SU-DHL-6 (cell line): ENCODE data around the gene ARSB.

Experiments used
- EZH2phosphoT487 ChIP-seq: fragments of 200-600 bp; sonication (generic), shearing (Covaris generic); conservative IDR thresholded peaks from 2 replicates; pipeline ENCODE4 v1.6.1; 2018; ENCODE audit warnings: mild to moderate bottlenecking, antibody characterized with exemption, low read length, moderate library complexity, mixed read lengths
- TF ChIP-seq, protein P1 (sequence below): fragments of 200-600 bp; sonication (generic); IDR thresholded peaks from one replicate; pipeline ENCODE4 v1.5.1; 2017; ENCODE audit warnings: antibody characterized with exemption, mild to moderate bottlenecking, low read length, moderate library complexity; ENCODE audit not compliant: insufficient read depth, poor library complexity, severe bottlenecking

GRCh38 chr5:78819707-78820106, 165.4 kb downstream of the ARSB start:
- TF ChIP-seq, protein P1, sequence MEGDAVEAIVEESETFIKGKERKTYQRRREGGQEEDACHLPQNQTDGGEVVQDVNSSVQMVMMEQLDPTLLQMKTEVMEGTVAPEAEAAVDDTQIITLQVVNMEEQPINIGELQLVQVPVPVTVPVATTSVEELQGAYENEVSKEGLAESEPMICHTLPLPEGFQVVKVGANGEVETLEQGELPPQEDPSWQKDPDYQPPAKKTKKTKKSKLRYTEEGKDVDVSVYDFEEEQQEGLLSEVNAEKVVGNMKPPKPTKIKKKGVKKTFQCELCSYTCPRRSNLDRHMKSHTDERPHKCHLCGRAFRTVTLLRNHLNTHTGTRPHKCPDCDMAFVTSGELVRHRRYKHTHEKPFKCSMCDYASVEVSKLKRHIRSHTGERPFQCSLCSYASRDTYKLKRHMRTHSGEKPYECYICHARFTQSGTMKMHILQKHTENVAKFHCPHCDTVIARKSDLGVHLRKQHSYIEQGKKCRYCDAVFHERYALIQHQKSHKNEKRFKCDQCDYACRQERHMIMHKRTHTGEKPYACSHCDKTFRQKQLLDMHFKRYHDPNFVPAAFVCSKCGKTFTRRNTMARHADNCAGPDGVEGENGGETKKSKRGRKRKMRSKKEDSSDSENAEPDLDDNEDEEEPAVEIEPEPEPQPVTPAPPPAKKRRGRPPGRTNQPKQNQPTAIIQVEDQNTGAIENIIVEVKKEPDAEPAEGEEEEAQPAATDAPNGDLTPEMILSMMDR = no peak
- TF ChIP-seq EZH2phosphoT487 = no peak
